Stomach (tissue), 9 donors: ENCODE data around the gene CCNJL. TPM values are rescaled to one million over a fixed set of nuclear protein-coding genes. Genes with fewer than 3 reads are reported as not detected.
A peak's percentile ranks its signal among the peaks of the same experiment; 100 is the strongest.

Experiments
- DNase-seq, 2 donors: peaks; one replicate each; pipeline versions ENCODE4 v3.0.0 to v3.0.0-alpha.2; 2013 to 2019
- H3K27ac ChIP-seq, 5 donors: fragments of 200-600 bp in 4 of 5; sonication (generic) in 4 of 5; one replicate each; pipeline ENCODE4 v1.5.1; 2013 to 2019; ENCODE audit warnings: mild to moderate bottlenecking in 1 of 5, moderate library complexity in 1 of 5
- H3K27me3 ChIP-seq, 3 donors: fragments of 200-600 bp; sonication (generic); one replicate each; pipeline ENCODE4 v1.5.1; 2017 to 2019; ENCODE audit warnings: mixed run types in 1 of 3
- H3K36me3 ChIP-seq, 4 donors: fragments of 200-600 bp; sonication (generic); 1 replicate in 3 of 4; 2 replicates in 1 of 4; pipeline ENCODE4 v1.5.1; 2016 to 2019
- H3K4me1 ChIP-seq, 4 donors: fragments of 200-600 bp; sonication (generic); one replicate each; pipeline ENCODE4 v1.5.1; 2016 to 2019
- H3K4me3 ChIP-seq, 4 donors: fragments of 200-600 bp; sonication (generic) in 3 of 4; one replicate each; pipeline ENCODE4 v1.5.1; 2016 to 2019; ENCODE audit warnings: mild to moderate bottlenecking in 1 of 4
- H3K9me3 ChIP-seq, 4 donors: fragments of 200-600 bp; sonication (generic); one replicate each; pipeline ENCODE4 v1.5.1; 2016 to 2019
- CTCF ChIP-seq, 7 experiments: fragments of 450-650 bp in 4 of 7; fragments of 200-600 bp in 3 of 7; sonication (generic) in 3 of 7; IDR thresholded peaks; one replicate each; pipeline ENCODE4 v1.5.1; 2016 to 2019; ENCODE audit warnings: antibody characterized with exemption in 7 of 7, control low read depth in 2 of 7, mild to moderate bottlenecking in 1 of 7
- EP300 ChIP-seq: sonication (generic); formaldehyde crosslinking; IDR thresholded peaks from one replicate; pipeline ENCODE4 v1.6.1; 2017; ENCODE audit warnings: antibody characterized with exemption
- POLR2A ChIP-seq, 4 donors: fragments of 450-650 bp; IDR thresholded peaks; one replicate each; pipeline ENCODE4 v1.6.1; 2016; ENCODE audit warnings: antibody characterized with exemption in 4 of 4, control low read depth in 2 of 4, mild to moderate bottlenecking in 1 of 4, moderate library complexity in 1 of 4
- POLR2AphosphoS5 ChIP-seq, 3 donors: sonication (generic); formaldehyde crosslinking; IDR thresholded peaks; one replicate each; pipeline ENCODE4 v1.6.1; 2016; ENCODE audit warnings: antibody characterized with exemption in 3 of 3
- WGBS, 5 donors: extraction: QIAGEN DNeasy Blood & Tissue Kit in 3 of 5; methylation state at CpG; one replicate each; pipeline versions ENCODE4 v1.1.5 to v1.1.7; 2013 to 2018; 5-methylcytosine and 5-hydroxymethylcytosine counted together
- intact Hi-C: fragments of 100-400 bp; cut with DNase I; formaldehyde crosslinking; loops from one replicate; pipeline ENCODE4 v1.15.1; 2023; ENCODE audit warnings: low total_unique reads
- polyA plus RNA-seq, 3 donors: library from polyadenylated mRNA; stranded (reverse); fragments of 200-250 nt; gene quantifications; one replicate each; pipeline ENCODE4 v1.2.3, GENCODE V29; 2013
- total RNA-seq, 5 donors: library from RNA; depleted of rRNA; stranded (reverse); fragments of >200 nt; gene quantifications; one replicate each; pipeline versions ENCODE4 v1.1.0 to v1.2.3, GENCODE V29; 2014 to 2016
- donor health status: healthy with polysubstance abuse.
- donor health status: Bipolar disorder and iron deficiency.
- donor health status: healthy.

The CCNJL gene
- total and polyA plus RNA-seq, 8 donors: 1.4 to 104 (median 3.5) TPM

- WGBS, 5 donors: 75 to 82% (median 78%) methylated on average over 4 of the region's 4 CpGs
- H3K4me1 ChIP-seq: peaks cover 3 to 7% (median 6%) of the 10 kb centered on the region in 4 donors
- TF ChIP-seq EP300: no peak
- TF ChIP-seq POLR2A (IDR thresholded peaks at IDR 0.05): no peak
- TF ChIP-seq CTCF (IDR thresholded peaks at IDR 0.05): no peak
- TF ChIP-seq POLR2AphosphoS5 (IDR thresholded peaks at IDR 0.05): no peak
- H3K9me3 ChIP-seq: no peaks in the 10 kb centered on the region
- no peak overlapping the region for H3K4me3 ChIP-seq
- intact Hi-C loops: loop anchor here (5.0 to 10.0 kb wide), 2 partner anchors 153 to 325 kb away; no protein-coding TSS in a partner anchor
- H3K36me3 ChIP-seq: peaks cover 0 to 10% (median 1%) of the 10 kb centered on the region in 4 donors
- H3K27ac ChIP-seq: no peak overlapping the region
- no peak for DNase-seq
- H3K27me3 ChIP-seq: peaks cover 0 to 3% (median 0%) of the 10 kb centered on the region in 3 donors
These were observed 37.6 kb upstream of the CCNJL start for GRCh38 chr5:160349935-160350303.

- H3K4me1 ChIP-seq: peaks cover 4 to 9% (median 8%) of the 10 kb centered on the region in 4 donors
- H3K4me3 ChIP-seq: no peak overlapping the region
- intact Hi-C loops: loop anchor here (5.0 to 10.0 kb wide), 2 partner anchors 152 to 325 kb away; no protein-coding TSS in a partner anchor
- peaks cover 0 to 10% (median 1%) of the 10 kb centered on the region in 4 donors for H3K36me3 ChIP-seq
- H3K27me3 ChIP-seq: peaks cover 0 to 4% (median 0%) of the 10 kb centered on the region in 3 donors
- no peak for DNase-seq
- H3K9me3 ChIP-seq: no peaks in the 10 kb centered on the region
- TF ChIP-seq CTCF (IDR thresholded peaks at IDR 0.05) (no peak), POLR2AphosphoS5 (IDR thresholded peaks at IDR 0.05) (no peak), EP300 (no peak), POLR2A (IDR thresholded peaks at IDR 0.05) (no peak)
- WGBS, 5 donors: 92 to 95% (median 94%) methylated on average over 26 to 27 of the region's 27 CpGs
- no peak overlapping the region for H3K27ac ChIP-seq
These were observed 37.0 kb upstream of the CCNJL start for GRCh38 chr5:160349249-160349934.

- TF ChIP-seq POLR2A (IDR thresholded peaks at IDR 0.05) (no peak), EP300 (no peak), CTCF (IDR thresholded peaks at IDR 0.05) (no peak), POLR2AphosphoS5 (IDR thresholded peaks at IDR 0.05) (no peak)
- peaks cover 0 to 10% (median 1%) of the 10 kb centered on the region in 4 donors for H3K36me3 ChIP-seq
- H3K4me3 ChIP-seq: no peak overlapping the region
- intact Hi-C loops: loop anchor here (5.0 to 10.0 kb wide), 2 partner anchors 151 to 323 kb away; no protein-coding TSS in a partner anchor
- H3K4me1 ChIP-seq: peaks cover 4 to 9% (median 8%) of the 10 kb centered on the region in 4 donors
- no peaks in the 10 kb centered on the region for H3K9me3 ChIP-seq
- H3K27me3 ChIP-seq: peaks cover 0 to 4% (median 0%) of the 10 kb centered on the region in 3 donors
- H3K27ac ChIP-seq: no peak overlapping the region
- 74 to 88% (median 75%) methylated on average over 11 of the region's 11 CpGs for WGBS, 5 donors
- no peak for DNase-seq
These were observed 35.7 kb upstream of the CCNJL start for GRCh38 chr5:160348080-160348479.

- peaks cover 0 to 4% (median 0%) of the 10 kb centered on the region in 3 donors for H3K27me3 ChIP-seq
- WGBS, 5 donors: 64 to 75% (median 72%) methylated on average over 6 of the region's 6 CpGs
- peaks cover 4 to 9% (median 8%) of the 10 kb centered on the region in 4 donors for H3K4me1 ChIP-seq
- H3K36me3 ChIP-seq: peaks cover 0 to 10% (median 1%) of the 10 kb centered on the region in 4 donors
- DNase-seq: peak in 1 of 2 donors; percentile 48
- H3K4me3 ChIP-seq: no peak overlapping the region
- no peak overlapping the region for H3K27ac ChIP-seq
- no peaks in the 10 kb centered on the region for H3K9me3 ChIP-seq
- TF ChIP-seq POLR2AphosphoS5 (IDR thresholded peaks at IDR 0.05) (no peak), EP300 (no peak), CTCF (IDR thresholded peaks at IDR 0.05) (no peak), POLR2A (IDR thresholded peaks at IDR 0.05) (no peak)
- intact Hi-C loops: loop anchor here (5.0 to 10.0 kb wide), 2 partner anchors 150 to 323 kb away; no protein-coding TSS in a partner anchor
These were observed 35.1 kb upstream of the CCNJL start for GRCh38 chr5:160347448-160347847.
